HG03175 (cell line): ENCODE data around the gene FGD3.
"Not testable (repeated sequence)": the region's sequence is repeated elsewhere in the genome, so short reads cannot be mapped to it uniquely, and the experiment has no call there.

Experiments used
- ATAC-seq: cut with Tn5 transposase; IDR thresholded peaks from one replicate; pipeline ENCODE4 v1.9.1; 2021; ENCODE audit warnings: mild to moderate bottlenecking, moderate library complexity; ENCODE audit not compliant: unreplicated experiment

The FGD3 gene

GRCh38 chr9:93007529-93008058 is 60.3 kb downstream of the FGD3 start:
- no peak for ATAC-seq

DNA sequence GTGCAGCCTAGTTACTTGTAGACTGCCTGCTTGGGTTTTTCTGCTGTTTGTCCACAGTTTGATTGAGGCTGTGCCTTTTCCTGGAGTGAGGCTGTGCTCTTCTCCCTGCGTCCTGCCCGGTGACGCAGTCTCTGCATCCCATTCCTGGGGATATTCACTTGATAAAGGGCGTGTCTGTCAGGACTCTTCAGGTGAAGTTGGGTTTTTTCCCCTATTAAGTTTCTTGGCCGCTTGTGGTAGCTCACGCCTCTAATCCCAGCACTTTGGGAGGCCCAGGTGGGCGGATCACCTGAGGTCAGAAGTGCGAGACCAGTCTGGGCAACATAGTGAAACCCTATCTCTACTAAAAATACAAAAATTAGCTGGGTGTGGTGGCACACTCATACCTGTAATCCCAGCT is 61.1 kb downstream of the FGD3 start:
- no peak for ATAC-seq

DNA sequence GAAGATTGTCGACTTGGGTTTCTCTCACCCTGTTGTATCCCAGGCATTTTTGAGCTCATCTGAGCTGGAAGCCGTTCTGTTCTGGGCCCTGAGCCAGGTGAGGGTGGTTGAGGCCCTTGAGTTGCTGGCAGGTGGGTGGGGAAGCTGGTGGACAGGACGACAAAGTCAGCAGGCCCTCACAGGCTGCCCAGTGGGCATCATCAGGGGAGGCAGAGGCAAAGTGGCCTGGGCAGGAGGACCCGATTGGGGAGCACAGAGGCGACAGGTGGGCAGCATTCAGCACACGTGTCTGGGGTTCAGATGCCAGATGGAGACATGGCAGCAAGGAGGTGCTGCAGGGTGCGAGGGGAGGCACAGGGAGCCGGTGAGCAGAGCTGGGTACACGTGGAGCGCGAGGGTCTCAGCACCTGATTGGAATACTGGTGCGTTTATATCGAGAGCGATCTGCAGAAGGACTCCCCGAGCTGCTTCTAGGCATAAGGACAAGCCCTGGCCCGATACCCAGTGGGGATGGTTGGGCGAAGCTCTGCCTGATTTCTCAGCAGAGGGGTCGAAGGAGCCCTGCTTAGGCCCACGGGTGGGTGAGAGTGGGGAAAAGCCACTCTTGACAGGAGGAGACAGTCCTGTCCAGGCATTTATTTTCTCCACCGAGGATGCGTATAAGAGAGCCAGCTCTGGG is 62.2 kb downstream of the FGD3 start:
- no peak for ATAC-seq

DNA sequence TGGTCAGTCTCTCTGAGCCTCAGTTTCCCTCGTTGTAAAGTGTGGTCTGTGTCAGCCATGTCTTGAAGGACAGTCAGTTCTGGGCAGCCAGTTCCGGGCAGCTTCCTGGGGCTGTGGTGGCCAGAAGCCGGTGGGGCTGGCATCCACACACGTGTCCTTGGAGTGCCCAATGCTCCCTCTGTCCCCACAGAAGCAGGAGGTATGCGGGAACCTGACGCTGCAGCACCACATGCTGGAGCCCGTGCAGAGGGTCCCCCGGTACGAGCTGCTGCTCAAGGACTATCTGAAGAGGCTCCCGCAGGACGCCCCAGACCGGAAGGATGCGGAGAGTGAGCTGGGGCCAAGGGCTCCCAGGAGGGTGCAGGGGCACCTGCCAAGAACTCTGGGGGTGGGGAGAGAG is 62.7 kb downstream of the FGD3 start:
- ATAC-seq: no peak

GRCh38 chr9:93010704-93011103 is 63.4 kb downstream of the FGD3 start:
- no peak for ATAC-seq

GRCh38 chr9:93011114-93011513 is 63.8 kb downstream of the FGD3 start:
- no peak for ATAC-seq

DNA sequence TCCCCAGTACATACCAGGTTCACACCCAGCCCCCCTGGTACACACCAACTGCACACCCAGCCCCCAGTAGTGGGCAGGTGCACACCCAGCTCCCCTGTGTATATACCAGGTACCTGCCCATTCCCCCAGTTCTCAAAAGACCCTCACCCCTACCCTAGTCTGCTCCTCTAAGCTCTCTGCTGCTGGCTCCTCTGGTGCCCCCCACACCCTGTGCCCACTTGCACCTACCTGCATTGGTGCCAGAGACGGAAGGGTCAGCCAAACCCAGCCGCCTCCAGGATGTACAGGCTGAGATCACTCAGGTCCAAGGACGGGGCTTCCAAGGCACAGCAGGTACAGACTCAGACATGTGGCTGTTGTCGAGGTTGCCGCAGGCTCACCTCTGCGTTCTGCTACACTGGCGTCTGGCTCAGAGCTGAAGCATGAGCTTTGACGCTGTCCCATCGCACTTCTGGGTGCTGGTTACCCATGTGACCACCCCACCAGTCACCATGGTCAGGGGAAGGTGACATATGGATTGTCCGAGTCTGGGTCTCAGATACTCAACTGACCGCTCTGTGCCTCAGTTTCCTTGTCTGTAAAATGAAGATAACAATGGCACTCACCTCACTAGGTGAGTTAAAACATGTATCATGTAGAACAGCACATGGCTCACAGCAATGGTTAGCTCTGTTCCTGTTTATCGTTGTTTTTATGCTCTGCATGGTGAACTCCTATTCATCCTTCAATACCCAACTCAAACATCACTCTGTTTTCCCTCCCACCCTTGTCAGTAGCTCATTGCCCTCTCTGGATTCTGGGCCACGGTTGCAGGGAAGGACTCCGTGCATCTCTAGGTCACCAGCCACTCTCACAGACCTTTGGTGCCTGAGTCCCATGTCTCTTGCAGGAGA is 65.9 kb downstream of the FGD3 start:
- no peak for ATAC-seq

DNA sequence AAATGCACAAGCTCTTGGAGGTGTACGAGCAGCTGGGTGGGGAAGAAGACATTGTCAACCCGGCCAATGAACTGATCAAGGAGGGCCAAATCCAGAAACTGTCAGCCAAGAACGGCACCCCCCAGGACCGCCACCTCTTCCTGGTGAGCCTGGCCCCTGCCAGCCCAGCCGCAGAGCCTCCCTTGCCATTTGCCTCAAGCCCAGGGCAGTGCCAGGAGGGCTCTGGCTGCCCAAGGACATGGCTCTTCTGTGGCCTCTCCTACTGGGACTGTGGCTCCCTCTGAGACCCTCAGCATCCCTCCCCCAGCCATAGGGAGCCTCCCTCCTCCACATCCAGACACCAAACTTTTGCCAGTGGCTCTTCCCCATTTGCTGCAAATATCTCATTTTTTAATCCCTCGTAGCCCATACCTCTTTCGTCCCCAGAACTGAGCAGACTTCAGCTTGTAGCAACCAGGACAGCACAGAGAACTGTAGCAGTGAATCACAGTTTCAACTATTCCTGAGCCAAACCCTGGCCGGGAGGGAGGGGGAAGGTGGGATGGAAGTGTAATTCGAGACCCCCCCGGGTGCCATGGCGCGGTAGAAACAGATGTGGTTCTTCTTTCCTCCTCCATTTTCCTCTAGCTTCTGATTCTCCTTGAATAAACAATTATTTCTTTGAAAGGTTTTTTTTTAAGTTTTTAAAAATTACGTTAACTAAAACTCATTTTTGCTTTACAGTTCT is 66.7 kb downstream of the FGD3 start:
- no peak for ATAC-seq

- ATAC-seq: not testable (repeated sequence)
Observed at GRCh38 chr9:93015190-93015589, 67.9 kb downstream of the FGD3 start.

- no peak for ATAC-seq
Observed at GRCh38 chr9:93017621-93018020, 70.3 kb downstream of the FGD3 start.

DNA sequence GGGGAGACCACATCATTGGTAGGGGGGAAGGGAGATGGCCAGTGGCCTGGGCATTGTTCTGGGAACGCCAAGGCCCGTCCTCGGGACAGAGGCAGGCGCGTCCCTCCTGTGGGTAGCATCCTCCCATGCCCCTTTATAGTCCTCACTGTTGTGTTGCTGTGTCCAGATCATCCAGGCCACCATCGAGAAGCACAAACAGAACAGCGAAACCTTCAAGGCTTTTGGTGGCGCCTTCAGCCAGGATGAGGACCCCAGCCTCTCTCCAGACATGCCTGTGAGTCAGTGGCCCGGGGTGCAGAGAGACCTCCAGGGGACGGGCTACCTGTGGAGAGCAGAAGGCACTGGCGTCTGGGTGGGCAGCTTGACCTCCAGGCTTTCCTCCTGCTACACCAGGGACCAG is 72.8 kb downstream of the FGD3 start:
- no peak for ATAC-seq

DNA sequence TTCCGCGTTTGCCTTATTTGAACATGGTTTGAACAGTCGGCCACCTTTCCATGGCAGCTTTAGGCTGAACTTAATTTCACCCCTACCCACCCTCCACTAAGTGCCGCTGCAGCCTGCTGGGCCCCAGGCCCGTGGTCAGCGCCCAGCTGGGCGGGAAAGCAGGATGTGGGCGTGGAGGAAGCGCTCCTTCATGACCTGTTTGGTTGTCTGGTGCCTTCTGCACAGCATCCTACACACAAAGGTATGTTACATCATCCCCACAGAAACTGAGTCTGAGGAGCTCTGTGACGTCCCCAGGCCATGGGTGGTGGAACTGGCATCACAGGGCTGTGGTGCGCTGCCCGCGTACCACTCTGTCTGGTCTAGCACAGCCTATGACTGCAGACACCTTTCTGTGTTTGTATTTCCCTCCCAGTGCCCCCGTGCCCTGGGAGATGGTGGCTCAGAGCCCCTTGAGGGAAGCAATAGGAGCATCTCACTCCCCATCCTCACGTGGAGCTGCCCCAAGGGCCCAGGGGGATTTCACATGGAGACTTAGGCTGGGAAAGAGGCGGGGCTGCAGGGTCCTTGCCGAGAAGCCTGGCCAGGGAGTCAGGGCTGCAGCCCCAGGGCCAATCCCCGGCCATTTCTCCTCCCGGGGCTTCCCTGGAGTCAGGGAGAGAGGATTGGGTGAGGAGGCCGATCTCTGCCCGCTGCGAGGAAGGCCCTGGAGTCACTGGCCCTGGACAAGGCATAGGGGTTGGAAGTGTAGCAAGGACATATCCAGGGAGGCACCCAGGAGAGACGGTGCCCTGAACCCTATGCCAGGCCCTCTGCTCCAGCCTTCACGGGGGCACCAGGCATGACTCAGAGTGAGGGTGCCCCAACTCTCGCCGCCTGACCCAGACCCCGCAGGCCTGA is 73.7 kb downstream of the FGD3 start:
- ATAC-seq: no peak

DNA sequence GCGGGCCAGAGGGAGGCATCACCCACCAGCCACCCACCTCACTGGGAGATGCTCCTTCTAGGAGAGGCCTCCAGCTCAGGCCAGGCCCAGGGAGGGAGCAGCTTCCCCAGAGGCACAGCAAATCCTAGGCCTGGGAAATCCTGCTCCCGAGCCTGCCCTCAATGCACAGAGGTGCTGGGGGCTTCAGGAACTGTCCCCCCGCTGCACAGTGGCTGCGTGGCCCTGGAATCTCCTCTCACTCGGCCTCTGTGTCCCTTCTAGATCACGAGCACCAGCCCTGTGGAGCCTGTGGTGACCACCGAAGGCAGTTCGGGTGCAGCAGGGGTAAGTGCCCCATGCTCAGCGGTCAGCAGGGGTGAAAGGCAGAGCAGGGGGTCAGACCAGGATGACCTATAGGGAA is 74.7 kb downstream of the FGD3 start:
- ATAC-seq: no peak

- no peak for ATAC-seq
Observed at GRCh38 chr9:93022721-93023520, 75.6 kb downstream of the FGD3 start.

- no peak for ATAC-seq
Observed at GRCh38 chr9:93023521-93023815, 76.1 kb downstream of the FGD3 start.

DNA sequence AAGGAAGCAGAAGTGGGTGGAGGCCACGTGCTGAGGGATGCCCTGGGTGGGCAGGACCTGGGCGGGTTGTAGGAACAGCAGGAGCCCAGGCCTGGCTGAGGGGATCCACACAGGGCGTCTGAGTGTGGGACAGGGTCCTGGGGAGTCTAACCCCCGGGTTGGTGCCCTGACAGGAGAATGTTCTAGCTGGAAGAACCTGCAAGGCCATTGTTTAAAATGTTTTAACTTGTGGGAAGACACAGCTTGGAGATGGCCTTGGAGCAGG is 77.3 kb downstream of the FGD3 start:
- ATAC-seq: no peak

- ATAC-seq: no peak
Observed at GRCh38 chr9:93024986-93025630, 77.8 kb downstream of the FGD3 start.

GRCh38 chr9:93025736-93026135 is 78.4 kb downstream of the FGD3 start:
- ATAC-seq: no peak

DNA sequence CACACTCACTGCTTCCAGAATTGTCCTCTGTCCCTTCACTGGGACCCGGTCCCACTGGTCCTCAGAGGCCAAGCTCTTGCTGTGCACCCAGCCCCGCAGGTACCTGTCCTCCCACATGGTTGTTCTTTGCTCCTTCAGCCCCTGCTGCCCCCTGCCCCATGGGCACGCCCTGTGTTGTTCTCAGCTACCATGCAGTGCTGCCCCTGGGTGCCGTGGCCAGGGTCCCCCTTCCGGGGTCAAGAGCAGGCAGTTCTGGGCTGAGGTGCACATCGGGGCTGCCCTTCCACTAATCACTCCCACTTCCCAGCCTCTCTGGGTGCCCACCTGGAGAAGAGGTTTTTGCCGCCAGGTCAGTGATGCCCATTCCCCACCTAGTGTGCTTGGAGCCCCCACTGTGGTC is 79.3 kb downstream of the FGD3 start:
- no peak for ATAC-seq

DNA sequence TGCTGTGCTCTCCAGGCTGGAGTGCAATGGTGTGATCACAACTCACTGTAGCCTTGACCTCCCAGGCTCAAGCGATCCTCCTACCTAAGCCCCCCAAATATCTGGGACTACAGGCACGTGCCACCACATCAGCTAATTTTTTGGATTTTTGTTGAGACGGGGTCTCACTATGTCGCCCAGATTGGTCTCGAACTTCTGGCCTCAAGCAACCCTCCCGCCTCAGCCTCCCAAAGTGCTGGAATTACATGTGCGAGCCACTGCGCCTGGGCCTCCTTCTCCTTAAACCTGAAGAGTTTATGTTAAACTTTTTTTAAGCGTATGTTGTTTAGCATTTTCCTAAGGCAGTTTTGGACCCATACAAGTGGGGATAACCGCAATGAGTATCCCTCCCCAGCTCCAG is 80.4 kb downstream of the FGD3 start:
- ATAC-seq: no peak
